HEK293T (cell line): Measurements from ENCODE around the gene PHC2.
"Not testable (repeated sequence)": the region's sequence is repeated elsewhere in the genome, so short reads cannot be mapped to it uniquely, and the experiment has no call there.

Source experiments
- CTCF ChIA-PET: fragments of 350-600 bp; formaldehyde crosslinking; extraction: SDS; loops from one replicate; lab custom pipeline; 2021; ENCODE audit warnings: antibody characterized with exemption, inconsistent platforms; lab: Yijun Ruan, JAX
- POLR2A ChIA-PET: fragments of 350-600 bp; formaldehyde crosslinking; extraction: SDS; loops from one replicate; lab custom pipeline; 2020; ENCODE audit warnings: antibody characterized with exemption, inconsistent platforms; lab: Yijun Ruan, JAX
- DNase-seq: peaks from one replicate; pipeline ENCODE4 v3.0.0; 2012; ENCODE audit warnings: mixed read lengths; ENCODE audit errors: extremely low spot score
- ARNT ChIP-seq: fragments of 450-650 bp; IDR thresholded peaks from 2 replicates; pipeline ENCODE4 v1.6.1; 2017; ENCODE audit warnings: mild to moderate bottlenecking
- BHLHE40 ChIP-seq: fragments of 450-650 bp; IDR thresholded peaks from 2 replicates; pipeline ENCODE4 v1.6.1; 2016; ENCODE audit warnings: mild to moderate bottlenecking, moderate library complexity, borderline replicate concordance
- CTBP1 ChIP-seq: fragments of 450-650 bp; IDR thresholded peaks from 2 replicates; pipeline ENCODE4 v1.6.1; 2016; ENCODE audit warnings: borderline replicate concordance
- ELF4 ChIP-seq: fragments of 450-650 bp; IDR thresholded peaks from 2 replicates; pipeline ENCODE4 v1.6.1; 2017; ENCODE audit warnings: antibody characterized with exemption
- FOXA1 ChIP-seq: fragments of 450-650 bp; IDR thresholded peaks from 2 replicates; pipeline ENCODE4 v1.6.1; 2016; ENCODE audit warnings: mild to moderate bottlenecking
- FOXK2 ChIP-seq: fragments of 450-650 bp; IDR thresholded peaks from 2 replicates; pipeline ENCODE4 v1.6.1; 2016; ENCODE audit warnings: mild to moderate bottlenecking
- FOXM1 ChIP-seq: fragments of 450-650 bp; IDR thresholded peaks from 2 replicates; pipeline ENCODE4 v1.6.1; 2017; ENCODE audit warnings: mild to moderate bottlenecking, borderline replicate concordance
- HDGF ChIP-seq: fragments of 450-650 bp; IDR thresholded peaks from 2 replicates; pipeline ENCODE4 v1.6.1; 2017; ENCODE audit warnings: antibody characterized with exemption, borderline replicate concordance
- L3MBTL2 ChIP-seq: fragments of 450-650 bp; conservative IDR thresholded peaks from 2 replicates; pipeline ENCODE4 v1.6.1; 2016; ENCODE audit warnings: mild to moderate bottlenecking
- LEF1 ChIP-seq: fragments of 450-650 bp; IDR thresholded peaks from 2 replicates; pipeline ENCODE4 v1.6.1; 2017; ENCODE audit warnings: mild to moderate bottlenecking, borderline replicate concordance
- NFRKB ChIP-seq: fragments of 450-650 bp; IDR thresholded peaks from 2 replicates; pipeline ENCODE4 v1.6.1; 2016; ENCODE audit warnings: mild to moderate bottlenecking, moderate library complexity
- SP1 ChIP-seq: fragments of 450-650 bp; IDR thresholded peaks from 2 replicates; pipeline ENCODE4 v1.6.1; 2017
- TARDBP ChIP-seq: fragments of 450-650 bp; IDR thresholded peaks from 2 replicates; pipeline ENCODE4 v1.6.1; 2016
- ZNF384 ChIP-seq: fragments of 450-650 bp; IDR thresholded peaks from 2 replicates; pipeline ENCODE4 v1.6.1; 2016
- TF ChIP-seq, protein P1 (sequence below): fragments of 450-650 bp; IDR thresholded peaks from 2 replicates; pipeline ENCODE4 v1.6.1; 2016

The PHC2 gene

GRCh38 chr1:33294071-33295010, 136.6 kb downstream of the PHC2 start:
- POLR2A ChIA-PET, result no interaction called here
- CTCF ChIA-PET, result interaction anchor here (0.5 to 1.3 kb wide), 5 partner anchors 21 to 1096 kb away, joined by 3 to 4 read pairs (median 3); no protein-coding TSS in a partner anchor

DNA sequence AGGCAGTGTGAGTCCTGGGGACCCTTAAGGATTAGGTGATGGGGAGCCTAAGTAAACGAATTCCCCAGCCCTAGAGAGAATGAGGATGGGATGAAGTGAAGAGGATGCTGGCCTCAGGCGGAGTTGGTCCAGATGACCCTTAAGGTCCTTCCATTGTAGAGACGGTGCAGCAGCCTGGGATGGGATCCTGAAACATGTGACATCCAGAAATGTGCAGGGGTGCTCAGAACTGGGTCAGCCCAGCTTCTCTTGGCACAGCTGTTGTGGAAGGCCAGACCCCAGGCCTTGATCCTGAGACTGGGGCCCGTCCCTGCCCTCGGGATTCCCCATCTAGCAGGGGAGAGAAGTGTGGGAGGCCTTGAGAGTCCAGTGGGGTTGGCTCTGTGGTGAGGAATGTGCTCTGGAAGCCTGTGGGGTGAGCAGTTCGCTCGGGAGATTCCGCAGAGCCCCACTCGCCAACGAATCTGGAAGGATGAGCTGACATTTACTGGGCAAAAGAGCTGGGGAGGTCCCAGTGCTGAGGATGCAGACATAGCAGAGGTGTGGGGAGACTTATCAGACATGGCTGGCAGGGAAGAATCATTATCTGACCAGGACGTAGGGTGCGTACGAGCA, 138.1 kb downstream of the PHC2 start:
- CTCF ChIA-PET, result no interaction called here
- POLR2A ChIA-PET, result no interaction called here
- DNase-seq, result no peak
- TF ChIP-seq L3MBTL2 (no peak), FOXK2 (no peak)

More at GRCh38 chr1:33294071-33295010, 136.6 kb downstream of the PHC2 start:
- no peak for TF ChIP-seq CTBP1
- TF ChIP-seq FOXM1, result no peak
- TF ChIP-seq HDGF, result no peak
- TF ChIP-seq FOXA1, result no peak
- TF ChIP-seq FOXK2, result no peak
- TF ChIP-seq L3MBTL2, result no peak
- no peak for DNase-seq

DNA sequence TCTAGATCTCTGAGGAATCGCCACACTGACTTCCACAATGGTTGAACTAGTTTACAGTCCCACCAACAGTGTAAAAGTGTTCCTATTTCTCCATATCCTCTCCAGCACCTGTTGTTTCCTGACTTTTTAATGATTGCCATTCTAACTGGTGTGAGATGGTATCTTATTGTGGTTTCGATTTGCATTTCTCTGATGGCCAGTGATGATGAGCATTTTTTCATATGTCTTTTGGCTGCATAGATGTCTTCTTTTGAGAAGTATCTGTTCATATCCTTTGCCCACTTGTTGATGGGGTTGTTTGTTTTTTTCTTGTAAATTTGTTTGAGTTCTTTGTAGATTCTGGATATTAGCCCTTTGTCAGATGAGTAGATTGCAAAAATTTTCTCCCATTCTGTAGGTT, 140.3 kb downstream of the PHC2 start:
- DNase-seq, POLR2A ChIA-PET, CTCF ChIA-PET: not testable (repeated sequence)

GRCh38 chr1:33289858-33290154, 141.1 kb downstream of the PHC2 start:
- DNase-seq, result no peak
- POLR2A ChIA-PET, result no interaction called here
- CTCF ChIA-PET, result no interaction called here
- TF ChIP-seq HDGF, result no peak
- no peak for TF ChIP-seq ZNF384
- TF ChIP-seq FOXA1, result no peak
- TF ChIP-seq ARNT, result no peak
- TF ChIP-seq ELF4, result no peak

GRCh38 chr1:33288976-33289857, 141.7 kb downstream of the PHC2 start:
- no peak for TF ChIP-seq FOXA1
- TF ChIP-seq LEF1, result no peak
- TF ChIP-seq ZNF384, result no peak
- no peak for TF ChIP-seq SP1
- TF ChIP-seq FOXK2, result no peak
- TF ChIP-seq NFRKB, result no peak
- TF ChIP-seq ELF4, result no peak
- TF ChIP-seq, protein P1, sequence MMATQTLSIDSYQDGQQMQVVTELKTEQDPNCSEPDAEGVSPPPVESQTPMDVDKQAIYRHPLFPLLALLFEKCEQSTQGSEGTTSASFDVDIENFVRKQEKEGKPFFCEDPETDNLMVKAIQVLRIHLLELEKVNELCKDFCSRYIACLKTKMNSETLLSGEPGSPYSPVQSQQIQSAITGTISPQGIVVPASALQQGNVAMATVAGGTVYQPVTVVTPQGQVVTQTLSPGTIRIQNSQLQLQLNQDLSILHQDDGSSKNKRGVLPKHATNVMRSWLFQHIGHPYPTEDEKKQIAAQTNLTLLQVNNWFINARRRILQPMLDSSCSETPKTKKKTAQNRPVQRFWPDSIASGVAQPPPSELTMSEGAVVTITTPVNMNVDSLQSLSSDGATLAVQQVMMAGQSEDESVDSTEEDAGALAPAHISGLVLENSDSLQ, result no peak
- no peak for TF ChIP-seq CTBP1
- TF ChIP-seq HDGF, result no peak
- TF ChIP-seq TARDBP, result no peak
- no peak for TF ChIP-seq ARNT
- TF ChIP-seq FOXM1, result no peak
- no peak for TF ChIP-seq BHLHE40
- TF ChIP-seq L3MBTL2, result no peak
- CTCF ChIA-PET, result interaction anchor here (1.1 kb wide), 1 partner anchor 9 kb away, joined by 3 read pairs; no protein-coding TSS in a partner anchor
- DNase-seq, result no peak
- POLR2A ChIA-PET, result no interaction called here

GRCh38 chr1:33287317-33287716, 143.6 kb downstream of the PHC2 start:
- ChIA-PET CTCF (no interaction called here), POLR2A (no interaction called here)
- DNase-seq, result no peak
- TF ChIP-seq LEF1, result no peak
- TF ChIP-seq SP1, result no peak
- no peak for TF ChIP-seq BHLHE40
- TF ChIP-seq TARDBP, result no peak
- no peak for TF ChIP-seq ELF4
- no peak for TF ChIP-seq HDGF
- no peak for TF ChIP-seq ZNF384
- TF ChIP-seq, protein P1, result no peak
- TF ChIP-seq NFRKB, result no peak

- ChIA-PET CTCF (no interaction called here), POLR2A (no interaction called here)
- TF ChIP-seq SP1 (no peak), BHLHE40 (no peak), HDGF (no peak), ELF4 (no peak), CTBP1 (no peak), TARDBP (no peak), LEF1 (no peak), FOXA1 (no peak), ZNF384 (no peak), FOXM1 (no peak), NFRKB (no peak)
- DNase-seq, result no peak
These were observed 144.3 kb downstream of the PHC2 start for GRCh38 chr1:33286451-33287185.
